MCF 10A (cell line): Measurements from ENCODE around the gene RRH. TPM values are rescaled to one million over a fixed set of nuclear protein-coding genes. Genes with fewer than 3 reads are reported as not detected.
"Not testable (repeated sequence)": the region's sequence is repeated elsewhere in the genome, so short reads cannot be mapped to it uniquely, and the experiment has no call there.

Experiments
- BruUV-seq: library from RNA; stranded (reverse); fragments of 400-500 nt; replicated peaks from 2 replicates; lab custom pipeline; 2021; lab: Mats Ljungman, UMichigan
- CTCF ChIA-PET: fragments of 300-600 bp; sonication (Branson Sonifier 250); formaldehyde crosslinking; extraction: SDS; loops from one replicate; lab custom pipeline; 2021; ENCODE audit warnings: antibody characterized with exemption, inconsistent platforms; lab: Yijun Ruan, JAX
- POLR2A ChIA-PET: fragments of 300-600, 350-650 bp; sonication (Branson Sonifier 250); formaldehyde crosslinking; extraction: SDS; loops from one replicate; lab custom pipeline; 2020; ENCODE audit warnings: antibody characterized with exemption, inconsistent platforms; lab: Yijun Ruan, JAX
- DNase-seq: peaks from one replicate; pipeline ENCODE4 v3.0.0-alpha.2; 2018; ENCODE audit not compliant: unreplicated experiment
- H3K27ac Mint-ChIP-seq: one replicate; pipeline ENCODE4 v1.8.0; 2022; ENCODE audit warnings: mild to moderate bottlenecking, low read depth, mixed read lengths; ENCODE audit not compliant: unreplicated experiment
- H3K27me3 Mint-ChIP-seq: one replicate; pipeline ENCODE4 v1.8.0; 2022; ENCODE audit warnings: mixed read lengths; ENCODE audit not compliant: insufficient read depth, unreplicated experiment
- H3K36me3 Mint-ChIP-seq: one replicate; pipeline ENCODE4 v1.8.0; 2022; ENCODE audit warnings: mild to moderate bottlenecking, moderate library complexity, mixed read lengths; ENCODE audit not compliant: insufficient read depth, unreplicated experiment
- H3K4me1 Mint-ChIP-seq: one replicate; pipeline ENCODE4 v1.8.0; 2022; ENCODE audit warnings: mixed read lengths; ENCODE audit not compliant: insufficient read depth, unreplicated experiment
- H3K4me3 Mint-ChIP-seq: one replicate; pipeline ENCODE4 v1.8.0; 2022; ENCODE audit warnings: mild to moderate bottlenecking, moderate library complexity, mixed read lengths; ENCODE audit not compliant: unreplicated experiment
- H3K9me3 Mint-ChIP-seq: one replicate; pipeline ENCODE4 v1.8.0; 2022; ENCODE audit warnings: mixed read lengths; ENCODE audit not compliant: unreplicated experiment
- intact Hi-C: fragments of 100-400 bp; cut with micrococcal nuclease; formaldehyde crosslinking; loops from 2 replicates; pipeline ENCODE4 v1.14.1; 2022
- total RNA-seq: library from RNA; stranded (reverse); gene quantifications from 2 replicates; pipeline ENCODE4 v1.2.3, GENCODE V29; 2022
- TF ChIP-seq, protein P1 (sequence below): fragments of 200-600 bp; IDR thresholded peaks from one replicate; pipeline ENCODE4 v1.8.0; 2022; ENCODE audit warnings: antibody characterized with exemption, mild to moderate bottlenecking; ENCODE audit not compliant: unreplicated experiment

RRH gene
- total RNA-seq, 1 experiment from 2014 or later: not detected

GRCh38 chr4:109847896-109848442 lies 20.2 kb downstream of the RRH start, which contains the start of gene LRIT3:
Gene LRIT3, plus strand, starts transcription at chr4:109848107. Its CDS starts 95 bp downstream, at chr4:109848202.
- BruUV-seq: no TSS peak
- Mint-ChIP-seq H3K27me3 (no peaks in the 10 kb centered on the region), H3K36me3 (no peaks in the 10 kb centered on the region), H3K27ac (no peak within 1 kb of the TSS), H3K4me1 (no peaks in the 10 kb centered on the region), H3K9me3 (no peaks in the 10 kb centered on the region), H3K4me3 (no peak within 1 kb of the TSS)
- TF ChIP-seq, protein P1, sequence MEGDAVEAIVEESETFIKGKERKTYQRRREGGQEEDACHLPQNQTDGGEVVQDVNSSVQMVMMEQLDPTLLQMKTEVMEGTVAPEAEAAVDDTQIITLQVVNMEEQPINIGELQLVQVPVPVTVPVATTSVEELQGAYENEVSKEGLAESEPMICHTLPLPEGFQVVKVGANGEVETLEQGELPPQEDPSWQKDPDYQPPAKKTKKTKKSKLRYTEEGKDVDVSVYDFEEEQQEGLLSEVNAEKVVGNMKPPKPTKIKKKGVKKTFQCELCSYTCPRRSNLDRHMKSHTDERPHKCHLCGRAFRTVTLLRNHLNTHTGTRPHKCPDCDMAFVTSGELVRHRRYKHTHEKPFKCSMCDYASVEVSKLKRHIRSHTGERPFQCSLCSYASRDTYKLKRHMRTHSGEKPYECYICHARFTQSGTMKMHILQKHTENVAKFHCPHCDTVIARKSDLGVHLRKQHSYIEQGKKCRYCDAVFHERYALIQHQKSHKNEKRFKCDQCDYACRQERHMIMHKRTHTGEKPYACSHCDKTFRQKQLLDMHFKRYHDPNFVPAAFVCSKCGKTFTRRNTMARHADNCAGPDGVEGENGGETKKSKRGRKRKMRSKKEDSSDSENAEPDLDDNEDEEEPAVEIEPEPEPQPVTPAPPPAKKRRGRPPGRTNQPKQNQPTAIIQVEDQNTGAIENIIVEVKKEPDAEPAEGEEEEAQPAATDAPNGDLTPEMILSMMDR: no peak
- no peak for DNase-seq
- intact Hi-C loops: no loop called here
- ChIA-PET POLR2A (no interaction called here), CTCF (no interaction called here)

GRCh38 chr4:109848501-109848900 lies 20.7 kb downstream of the RRH start:
- CTCF ChIA-PET: no interaction called here
- TF ChIP-seq, protein P1: no peak
- H3K27me3 Mint-ChIP-seq: no peaks in the 10 kb centered on the region
- BruUV-seq: no TSS peak
- H3K9me3 Mint-ChIP-seq: no peaks in the 10 kb centered on the region
- intact Hi-C loops: no loop called here
- H3K36me3 Mint-ChIP-seq: no peaks in the 10 kb centered on the region
- DNase-seq: no peak
- POLR2A ChIA-PET: no interaction called here
- no peak overlapping the region for H3K4me3 Mint-ChIP-seq
- H3K4me1 Mint-ChIP-seq: no peaks in the 10 kb centered on the region
- no peak overlapping the region for H3K27ac Mint-ChIP-seq

- no peaks in the 10 kb centered on the region for H3K4me1 Mint-ChIP-seq
- intact Hi-C loops: no loop called here
Measured at GRCh38 chr4:109850601-109851000, 22.8 kb downstream of the RRH start.

GRCh38 chr4:109859426-109860300 lies 31.9 kb downstream of the RRH start:
- H3K36me3 Mint-ChIP-seq, H3K4me1 Mint-ChIP-seq, POLR2A ChIA-PET, DNase-seq, H3K9me3 Mint-ChIP-seq, H3K27ac Mint-ChIP-seq, BruUV-seq, H3K27me3 Mint-ChIP-seq, H3K4me3 Mint-ChIP-seq, intact Hi-C loops, CTCF ChIA-PET: not testable (repeated sequence)

More at GRCh38 chr4:109850601-109851000, 22.8 kb downstream of the RRH start:
- TF ChIP-seq, protein P1: no peak
- H3K27me3 Mint-ChIP-seq: no peaks in the 10 kb centered on the region
- ChIA-PET CTCF (no interaction called here), POLR2A (no interaction called here)
- no peak overlapping the region for H3K27ac Mint-ChIP-seq
- no peaks in the 10 kb centered on the region for H3K9me3 Mint-ChIP-seq
- no peak for DNase-seq
- H3K36me3 Mint-ChIP-seq: no peaks in the 10 kb centered on the region
- H3K4me3 Mint-ChIP-seq: no peak overlapping the region
- BruUV-seq: no TSS peak
